ENCODE data around the gene MED27.

- TF ChIP-seq EP300 (IDR thresholded peaks at IDR 0.05) (no peak), CTCF (IDR thresholded peaks at IDR 0.05) (no peak)
These were observed 29.1 kb upstream of the MED27 start for GRCh38 chr9:132108728-132109127.
